WTC11 (cell line): ENCODE results near the gene HRG. TPM values are rescaled to one million over a fixed set of nuclear protein-coding genes. Genes with fewer than 3 reads are reported as not detected.

ENCODE experiments used
- ATAC-seq: fragments of 200-7000 bp; cut with Tn5 transposase; 2 replicates; pipeline ENCODE4 v1.10.0; 2021; ENCODE audit warnings: mild to moderate bottlenecking, moderate library complexity
- CTCF ChIA-PET: fragments of 300-600 bp; sonication (Branson Sonifier 250); formaldehyde crosslinking; loops from one replicate; lab custom pipeline; 2021; ENCODE audit warnings: antibody characterized with exemption; lab: Charles Lee
- POLR2A ChIA-PET: fragments of 350-600 bp; sonication (Branson Sonifier 250); formaldehyde crosslinking; loops from one replicate; lab custom pipeline; 2021; ENCODE audit warnings: antibody characterized with exemption; lab: Charles Lee
- DNase-seq: peaks from one replicate; pipeline ENCODE4 v3.0.0; 2021; ENCODE audit warnings: low spot score
- H3K27ac Mint-ChIP-seq: 2 replicates; pipeline ENCODE4 v1.8.0; 2021; ENCODE audit warnings: mixed read lengths
- H3K27me3 Mint-ChIP-seq: 2 replicates; pipeline ENCODE4 v1.8.0; 2021; ENCODE audit warnings: low read depth, mild to moderate bottlenecking, moderate library complexity, mixed read lengths
- H3K36me3 Mint-ChIP-seq: 2 replicates; pipeline ENCODE4 v1.8.0; 2021; ENCODE audit warnings: mixed read lengths
- H3K4me1 Mint-ChIP-seq: 2 replicates; pipeline ENCODE4 v1.8.0; 2022; ENCODE audit warnings: mixed read lengths
- H3K4me3 Mint-ChIP-seq: 2 replicates; pipeline ENCODE4 v1.8.0; 2021; ENCODE audit warnings: mild to moderate bottlenecking, moderate library complexity, mixed read lengths
- H3K9me3 Mint-ChIP-seq: 2 replicates; pipeline ENCODE4 v1.8.0; 2021; ENCODE audit warnings: mixed read lengths
- CDX4 ChIP-seq: fragments of 250-450 bp; sonication (Bioruptor Pico); IDR thresholded peaks from 2 replicates; pipeline ENCODE4 v1.9.0; 2021; ENCODE audit warnings: moderate library complexity, mild to moderate bottlenecking, inconsistent platforms, borderline replicate concordance
- E2F4 ChIP-seq: sonication (generic); formaldehyde crosslinking; IDR thresholded peaks from 2 replicates; pipeline ENCODE4 v1.8.1; 2022; ENCODE audit warnings: low read depth, mild to moderate bottlenecking, moderate library complexity, missing genetic modification reagents, borderline replicate concordance
- ELF4 ChIP-seq: sonication (generic); formaldehyde crosslinking; IDR thresholded peaks from 2 replicates; pipeline ENCODE4 v1.8.1; 2022; ENCODE audit warnings: low read depth, mild to moderate bottlenecking, moderate library complexity, missing genetic modification reagents
- ERG ChIP-seq: fragments of 250-450 bp; sonication (Bioruptor Pico); IDR thresholded peaks from 2 replicates; pipeline ENCODE4 v1.8.0; 2021; ENCODE audit warnings: mild to moderate bottlenecking
- JAZF1 ChIP-seq: fragments of 250-450 bp; sonication (Bioruptor Pico); IDR thresholded peaks from 2 replicates; pipeline ENCODE4 v1.9.0; 2021; ENCODE audit warnings: moderate library complexity, mild to moderate bottlenecking, inconsistent platforms
- NFATC4 ChIP-seq: fragments of 250-450 bp; sonication (Bioruptor Pico); IDR thresholded peaks from 2 replicates; pipeline ENCODE4 v1.9.0; 2021; ENCODE audit warnings: mild to moderate bottlenecking
- NFYB ChIP-seq: sonication (generic); formaldehyde crosslinking; conservative IDR thresholded peaks from 2 replicates; pipeline ENCODE4 v1.8.0; 2022; ENCODE audit warnings: low read depth, missing genetic modification reagents
- NR1H2 ChIP-seq: sonication (generic); formaldehyde crosslinking; IDR thresholded peaks from 2 replicates; pipeline ENCODE4 v1.9.0; 2021; ENCODE audit warnings: mild to moderate bottlenecking, moderate library complexity, missing genetic modification reagents
- PRRX2 ChIP-seq: fragments of 250-450 bp; sonication (Bioruptor Pico); IDR thresholded peaks from 2 replicates; pipeline ENCODE4 v1.8.0; 2021; ENCODE audit warnings: mild to moderate bottlenecking
- TEAD1 ChIP-seq: sonication (generic); formaldehyde crosslinking; IDR thresholded peaks from 2 replicates; pipeline ENCODE4 v1.8.0; 2022; ENCODE audit warnings: mild to moderate bottlenecking, missing genetic modification reagents
- ZNF281 ChIP-seq: sonication (generic); formaldehyde crosslinking; IDR thresholded peaks from 2 replicates; pipeline ENCODE4 v1.8.0; 2023; ENCODE audit warnings: mild to moderate bottlenecking, missing genetic modification reagents
- ZNF416 ChIP-seq: fragments of 250-450 bp; sonication (Bioruptor Pico); IDR thresholded peaks from 2 replicates; pipeline ENCODE4 v1.9.0; 2021; ENCODE audit warnings: mild to moderate bottlenecking, inconsistent platforms
- total RNA-seq: library from RNA; stranded (reverse); gene quantifications from 3 replicates; pipeline ENCODE4 v1.2.3, GENCODE V29; 2021
- TF ChIP-seq, protein P1 (sequence below): sonication (generic); formaldehyde crosslinking; IDR thresholded peaks from 2 replicates; pipeline ENCODE4 v1.8.1; 2023; ENCODE audit warnings: mild to moderate bottlenecking, moderate library complexity, missing genetic modification reagents
- TF ChIP-seq, protein P2 (sequence below): fragments of 250-450 bp; sonication (Bioruptor Pico); conservative IDR thresholded peaks from 2 replicates; pipeline ENCODE4 v1.9.0; 2021; ENCODE audit warnings: mild to moderate bottlenecking

Gene HRG
- total RNA-seq, 1 experiment from 2014 or later: 0.24 TPM

DNA sequence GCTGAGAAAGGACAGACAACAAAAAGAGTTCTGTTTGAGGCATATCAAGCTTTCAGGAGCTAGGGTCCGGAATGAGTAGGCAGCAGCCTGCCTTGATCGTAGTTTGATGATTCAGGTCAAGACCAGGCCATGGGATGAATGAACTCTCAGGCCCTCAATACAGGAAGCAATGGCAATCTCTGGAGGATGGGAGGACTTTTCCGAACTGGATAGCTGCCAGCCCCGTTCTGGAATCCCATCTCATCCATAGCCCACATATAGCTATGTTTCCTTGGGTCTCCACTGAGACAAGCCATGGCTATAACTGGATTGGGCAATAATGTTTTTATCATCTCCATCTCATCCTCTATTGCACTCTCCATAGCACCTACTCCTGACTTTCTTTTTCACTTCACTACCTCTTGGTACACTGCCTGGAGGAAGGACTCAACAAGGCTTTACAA is 40.2 kb upstream of the HRG start:
- no peak for ATAC-seq
- Mint-ChIP-seq H3K27ac (no peak overlapping the region), H3K36me3 (no peaks in the 10 kb centered on the region), H3K27me3 (peaks cover 2% of the 10 kb centered on the region; the same call in 1 of the 2 replicates), H3K4me1 (peaks cover 3% of the 10 kb centered on the region; the same call in 1 of the 2 replicates), H3K9me3 (peaks cover 3% of the 10 kb centered on the region; the same call in 1 of the 2 replicates), H3K4me3 (no peak overlapping the region)
- no peak for DNase-seq
- ChIA-PET POLR2A (no interaction called here), CTCF (interaction anchor here (1.8 to 2.2 kb wide), 2 partner anchors 8 to 11 kb away, joined by 5 to 15 read pairs; no protein-coding TSS in a partner anchor)
- TF ChIP-seq, protein P1, sequence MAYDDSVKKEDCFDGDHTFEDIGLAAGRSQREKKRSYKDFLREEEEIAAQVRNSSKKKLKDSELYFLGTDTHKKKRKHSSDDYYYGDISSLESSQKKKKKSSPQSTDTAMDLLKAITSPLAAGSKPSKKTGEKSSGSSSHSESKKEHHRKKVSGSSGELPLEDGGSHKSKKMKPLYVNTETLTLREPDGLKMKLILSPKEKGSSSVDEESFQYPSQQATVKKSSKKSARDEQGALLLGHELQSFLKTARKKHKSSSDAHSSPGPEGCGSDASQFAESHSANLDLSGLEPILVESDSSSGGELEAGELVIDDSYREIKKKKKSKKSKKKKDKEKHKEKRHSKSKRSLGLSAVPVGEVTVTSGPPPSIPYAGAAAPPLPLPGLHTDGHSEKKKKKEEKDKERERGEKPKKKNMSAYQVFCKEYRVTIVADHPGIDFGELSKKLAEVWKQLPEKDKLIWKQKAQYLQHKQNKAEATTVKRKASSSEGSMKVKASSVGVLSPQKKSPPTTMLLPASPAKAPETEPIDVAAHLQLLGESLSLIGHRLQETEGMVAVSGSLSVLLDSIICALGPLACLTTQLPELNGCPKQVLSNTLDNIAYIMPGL: no peak
- TF ChIP-seq, protein P2, sequence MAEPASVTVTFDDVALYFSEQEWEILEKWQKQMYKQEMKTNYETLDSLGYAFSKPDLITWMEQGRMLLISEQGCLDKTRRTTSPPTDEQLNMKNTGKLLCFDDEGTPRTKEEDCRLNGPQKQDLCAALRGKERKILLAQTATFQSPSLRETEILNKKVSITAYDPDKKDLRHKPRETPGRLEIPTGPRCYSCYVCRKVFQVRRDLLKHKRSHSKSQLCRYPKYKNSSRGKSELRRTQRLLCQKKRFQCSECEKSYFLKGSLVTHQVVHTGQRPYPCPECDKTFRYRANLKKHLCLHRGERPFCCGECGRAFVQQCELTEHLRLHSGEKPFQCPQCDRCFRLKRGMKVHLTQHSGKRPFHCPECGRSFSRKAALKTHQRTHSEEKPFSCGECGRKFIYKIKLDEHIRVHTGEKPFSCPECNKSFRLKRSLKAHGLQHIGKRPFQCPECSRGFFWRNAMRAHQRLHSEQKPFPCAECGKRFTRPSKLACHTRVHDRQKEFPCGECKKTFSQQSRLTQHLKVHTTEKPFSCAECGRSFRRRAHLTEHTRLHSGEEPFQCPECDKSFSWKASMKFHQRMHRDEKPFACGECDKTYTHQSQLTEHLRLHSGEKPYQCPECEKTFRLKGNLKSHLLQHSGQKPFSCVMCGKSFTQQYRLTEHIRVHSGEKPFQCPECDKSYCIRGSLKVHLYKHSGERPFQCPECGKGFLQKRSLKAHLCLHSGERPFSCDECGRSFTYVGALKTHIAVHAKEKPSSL (CRISPR knock-in tag): no peak
- no peak for TF ChIP-seq TEAD1 (CRISPR knock-in tag)
- TF ChIP-seq CDX4 (CRISPR knock-in tag): no peak
- TF ChIP-seq JAZF1 (CRISPR knock-in tag): no peak
- no peak for TF ChIP-seq ELF4
- no peak for TF ChIP-seq PRRX2 (CRISPR knock-in tag)
- no peak for TF ChIP-seq NFYB (CRISPR knock-in tag)
- no peak for TF ChIP-seq ERG (CRISPR knock-in tag)

DNA sequence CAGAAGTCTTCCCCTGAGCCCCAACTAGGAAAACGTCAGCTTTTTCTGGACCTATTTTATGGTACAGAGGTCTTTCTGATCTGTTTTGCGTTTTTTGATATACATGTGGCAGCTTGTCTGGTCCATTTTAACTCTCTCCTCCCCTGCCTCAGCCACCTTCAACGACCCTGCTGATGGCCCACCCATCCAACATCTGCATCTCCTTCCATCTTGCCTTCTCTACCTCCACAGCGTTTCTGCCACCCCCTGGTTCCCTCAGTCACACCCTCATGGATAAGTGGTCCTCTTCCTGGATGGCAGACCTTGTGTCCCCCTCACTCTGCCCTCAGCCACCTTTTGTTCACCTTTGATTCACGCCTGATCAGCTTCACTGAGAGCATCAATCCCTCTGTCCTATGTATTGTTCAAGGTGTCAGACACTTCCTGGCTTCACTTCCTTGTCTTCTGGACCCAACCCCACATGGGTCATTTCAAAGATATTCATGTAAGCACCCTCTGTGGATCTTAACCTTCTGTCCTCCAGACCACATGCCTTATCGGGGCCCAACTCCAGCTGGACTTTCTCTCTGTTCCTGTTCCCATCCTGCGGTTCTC is 39.5 kb upstream of the HRG start:
- Mint-ChIP-seq H3K27ac (no peak overlapping the region), H3K27me3 (peaks cover 2% of the 10 kb centered on the region; the same call in 1 of the 2 replicates), H3K4me1 (peaks cover 7% of the 10 kb centered on the region; the same call in 1 of the 2 replicates), H3K36me3 (no peaks in the 10 kb centered on the region), H3K9me3 (peaks cover 3% of the 10 kb centered on the region; the same call in 1 of the 2 replicates), H3K4me3 (no peak overlapping the region)
- ATAC-seq: no peak
- ChIA-PET CTCF (interaction anchor here (1.8 to 2.2 kb wide), 2 partner anchors 9 to 12 kb away, joined by 5 to 15 read pairs; no protein-coding TSS in a partner anchor), POLR2A (no interaction called here)
- TF ChIP-seq ZNF281 (CRISPR knock-in tag): no peak
- no peak for TF ChIP-seq NFATC4 (CRISPR knock-in tag)
- no peak for TF ChIP-seq ZNF416 (CRISPR knock-in tag)
- no peak for TF ChIP-seq E2F4
- TF ChIP-seq NR1H2 (CRISPR knock-in tag): no peak
- DNase-seq: no peak
